HG03521 (cell line): Measurements from ENCODE around the gene THADA.

Source experiments
- ATAC-seq: cut with Tn5 transposase; IDR thresholded peaks from one replicate; pipeline ENCODE4 v1.9.1; 2021; ENCODE audit warnings: mild to moderate bottlenecking, moderate library complexity; ENCODE audit not compliant: unreplicated experiment

The THADA gene

GRCh38 chr2:43262239-43262638 lies 333.6 kb downstream of the THADA start:
- ATAC-seq, result no peak

- ATAC-seq, result no peak
Measured at GRCh38 chr2:43259512-43259911, 336.3 kb downstream of the THADA start.

DNA sequence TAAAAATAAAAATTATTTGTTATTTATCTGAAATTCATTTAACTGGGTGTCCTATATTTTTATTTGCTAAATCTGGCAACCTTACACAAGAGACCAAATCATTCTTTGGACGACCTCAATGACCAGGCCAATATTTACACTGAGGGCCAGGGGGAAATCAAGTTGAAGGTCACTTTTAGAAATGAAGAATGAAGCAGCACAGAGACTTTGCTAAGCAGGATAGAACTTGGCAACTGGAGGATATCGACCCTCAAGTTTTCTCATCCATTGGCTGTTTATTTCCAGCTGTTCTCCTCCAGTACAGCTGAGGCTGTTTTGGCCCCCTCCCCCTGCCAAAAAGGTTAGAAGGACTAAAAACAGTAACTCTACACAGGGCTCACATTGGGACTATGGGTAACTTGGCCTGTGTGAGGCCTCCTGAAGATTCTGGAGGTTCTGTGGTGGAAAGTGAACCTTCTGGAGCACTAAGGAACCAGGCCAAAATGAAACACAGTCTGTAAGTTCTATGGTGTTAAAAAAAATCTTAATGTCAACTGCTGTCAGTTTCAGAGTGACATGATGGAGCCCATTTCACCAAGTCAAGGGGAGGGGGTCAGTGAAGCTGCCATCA lies 337.2 kb downstream of the THADA start:
- ATAC-seq, result no peak

- no peak for ATAC-seq
Measured at GRCh38 chr2:43255296-43255910, 340.4 kb downstream of the THADA start.

- ATAC-seq, result no peak
Measured at GRCh38 chr2:43254331-43254730, 341.5 kb downstream of the THADA start.

GRCh38 chr2:43251171-43251731 lies 344.6 kb downstream of the THADA start:
- no peak for ATAC-seq

DNA sequence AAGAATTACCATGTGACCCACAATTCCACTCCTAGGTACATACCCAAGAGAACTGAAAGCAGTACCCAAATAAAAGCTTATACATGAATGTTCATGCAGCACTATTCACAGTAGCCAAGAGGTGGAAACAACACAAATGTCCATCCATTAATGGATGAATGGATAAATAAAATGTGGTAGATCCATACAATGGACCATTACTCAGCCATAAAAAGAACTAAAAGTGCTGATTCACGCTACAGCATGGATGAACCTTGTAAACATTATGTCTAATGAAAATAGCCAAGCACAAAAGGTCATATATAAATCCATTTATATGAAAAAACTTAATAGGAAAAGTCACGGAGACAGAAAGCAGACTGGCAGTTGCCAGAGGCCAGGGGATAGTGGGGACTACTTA lies 345.8 kb downstream of the THADA start:
- ATAC-seq, result no peak

GRCh38 chr2:43248621-43249020 lies 347.2 kb downstream of the THADA start:
- no peak for ATAC-seq

- no peak for ATAC-seq
Measured at GRCh38 chr2:43246641-43247040, 349.2 kb downstream of the THADA start.

GRCh38 chr2:43241558-43241957 lies 354.3 kb downstream of the THADA start:
- ATAC-seq, result no peak

GRCh38 chr2:43240766-43241150 lies 355.1 kb downstream of the THADA start:
- ATAC-seq, result no peak

DNA sequence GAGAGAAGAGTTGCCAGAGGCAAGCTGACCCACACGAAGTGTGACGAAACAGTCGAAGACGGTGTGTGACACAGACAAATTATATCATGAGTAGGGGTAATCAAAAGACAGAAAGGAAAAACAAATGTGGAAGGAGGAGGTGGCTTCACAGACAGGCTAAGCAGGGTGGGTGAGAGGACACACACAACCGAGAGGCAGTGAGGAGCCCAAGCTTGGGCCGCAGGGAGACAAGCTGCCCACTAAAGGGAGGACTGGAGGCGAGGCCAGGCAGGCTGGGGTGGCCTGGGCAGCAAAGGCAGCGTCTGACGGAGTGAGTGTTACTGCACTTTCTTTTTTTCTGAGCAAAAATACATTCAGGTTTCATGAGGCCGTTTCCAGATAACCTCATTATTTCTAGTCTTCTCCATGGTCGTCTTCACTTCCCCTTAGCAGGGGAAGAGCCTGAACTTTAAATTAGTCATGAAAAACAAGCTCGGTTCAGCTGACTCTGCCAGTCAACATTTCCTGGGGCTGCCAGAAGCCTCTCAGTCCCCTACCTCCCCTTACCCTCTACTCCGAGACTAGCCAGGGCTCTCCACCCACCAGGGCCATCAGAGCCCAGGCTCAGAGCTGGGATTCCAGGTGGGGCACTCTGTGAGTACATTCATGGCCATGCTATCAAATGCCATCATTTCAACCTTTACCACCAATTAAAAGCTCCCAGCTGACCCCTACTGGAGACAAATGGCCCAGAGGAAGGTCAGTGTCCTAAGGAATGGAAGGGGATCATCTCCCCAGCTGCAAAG lies 355.7 kb downstream of the THADA start:
- ATAC-seq, result no peak

DNA sequence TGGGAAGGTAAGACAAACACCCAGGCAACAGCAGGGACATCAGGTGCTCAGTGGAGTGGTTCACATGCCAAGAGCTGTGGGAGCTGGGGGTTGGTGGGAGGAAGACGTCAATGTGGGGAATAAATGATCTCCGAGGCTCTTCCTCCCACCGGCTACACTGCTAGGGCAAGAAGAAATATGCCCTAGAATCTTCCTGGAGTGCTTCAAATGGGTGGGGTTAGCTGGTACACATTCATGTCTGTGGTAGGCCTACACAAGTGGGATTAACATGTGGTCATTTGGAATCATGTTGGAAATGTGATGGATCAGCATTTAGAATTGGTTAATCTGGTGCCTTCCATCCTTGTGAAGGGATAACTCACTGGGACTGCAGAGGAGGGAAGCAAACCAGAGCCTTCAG lies 357.0 kb downstream of the THADA start:
- no peak for ATAC-seq

DNA sequence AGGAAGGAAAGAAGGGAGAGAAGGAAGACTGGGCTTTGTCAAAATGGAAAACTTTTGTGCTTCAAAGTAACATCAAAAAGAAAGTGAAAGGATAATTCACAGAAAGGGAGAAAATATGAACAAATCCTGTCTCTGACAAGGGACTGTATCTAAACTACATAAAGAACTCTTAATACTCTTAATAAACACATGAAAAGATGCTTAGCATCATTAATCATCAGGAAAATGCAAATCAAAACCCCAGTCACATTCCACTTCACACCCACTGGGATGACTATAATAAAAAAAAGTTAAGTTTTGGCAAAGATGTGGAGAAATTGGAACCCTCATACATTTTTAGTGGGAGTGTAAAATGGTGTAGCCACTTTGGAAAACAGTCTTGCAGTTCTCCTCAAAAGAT lies 357.7 kb downstream of the THADA start:
- ATAC-seq, result no peak

DNA sequence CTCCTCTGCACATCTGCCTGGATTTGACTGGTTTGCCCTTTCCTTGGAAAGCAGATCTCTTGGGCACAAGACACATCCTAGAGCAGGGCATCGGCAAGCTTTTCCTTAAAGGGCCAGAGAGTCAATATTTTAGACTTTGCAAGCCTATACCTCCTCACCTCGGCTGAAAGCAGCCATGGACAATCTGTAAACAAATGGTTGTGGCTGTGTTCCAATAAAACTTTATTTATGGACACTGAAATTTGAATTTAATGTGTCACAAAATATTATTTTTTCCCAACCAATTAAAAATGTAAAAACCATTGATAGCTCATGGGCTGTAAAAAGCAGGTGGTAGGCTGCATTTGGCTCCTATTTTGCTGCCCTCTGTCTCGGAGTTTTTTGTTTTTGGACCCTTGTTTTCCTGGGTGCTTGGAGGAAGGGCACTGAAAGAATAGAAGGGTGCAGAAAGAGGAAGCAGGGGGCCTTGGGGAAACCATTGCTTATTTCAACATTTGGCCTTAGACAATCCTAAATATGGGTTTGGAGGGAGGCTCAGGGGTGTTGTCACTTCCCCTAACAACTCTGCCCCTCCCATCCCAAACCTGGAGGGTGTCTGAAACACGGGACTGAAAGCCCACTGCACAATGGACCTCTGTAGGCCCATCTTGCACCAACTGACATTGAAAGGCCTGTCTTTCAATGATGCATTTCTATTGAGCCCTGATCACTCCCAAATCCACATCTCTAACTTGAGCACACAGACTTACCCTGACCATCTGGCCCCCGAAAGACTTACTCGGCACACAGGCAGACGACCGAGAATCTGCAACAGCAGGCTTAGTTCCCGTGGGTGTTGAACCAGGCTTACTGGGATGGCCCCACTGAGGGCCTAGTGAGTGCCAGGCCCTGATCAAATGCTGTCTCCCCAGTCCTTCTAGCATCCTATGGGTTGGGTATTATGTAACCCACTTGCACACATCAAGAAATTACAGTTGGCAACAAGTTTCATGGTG lies 362.3 kb downstream of the THADA start:
- ATAC-seq, result no peak

DNA sequence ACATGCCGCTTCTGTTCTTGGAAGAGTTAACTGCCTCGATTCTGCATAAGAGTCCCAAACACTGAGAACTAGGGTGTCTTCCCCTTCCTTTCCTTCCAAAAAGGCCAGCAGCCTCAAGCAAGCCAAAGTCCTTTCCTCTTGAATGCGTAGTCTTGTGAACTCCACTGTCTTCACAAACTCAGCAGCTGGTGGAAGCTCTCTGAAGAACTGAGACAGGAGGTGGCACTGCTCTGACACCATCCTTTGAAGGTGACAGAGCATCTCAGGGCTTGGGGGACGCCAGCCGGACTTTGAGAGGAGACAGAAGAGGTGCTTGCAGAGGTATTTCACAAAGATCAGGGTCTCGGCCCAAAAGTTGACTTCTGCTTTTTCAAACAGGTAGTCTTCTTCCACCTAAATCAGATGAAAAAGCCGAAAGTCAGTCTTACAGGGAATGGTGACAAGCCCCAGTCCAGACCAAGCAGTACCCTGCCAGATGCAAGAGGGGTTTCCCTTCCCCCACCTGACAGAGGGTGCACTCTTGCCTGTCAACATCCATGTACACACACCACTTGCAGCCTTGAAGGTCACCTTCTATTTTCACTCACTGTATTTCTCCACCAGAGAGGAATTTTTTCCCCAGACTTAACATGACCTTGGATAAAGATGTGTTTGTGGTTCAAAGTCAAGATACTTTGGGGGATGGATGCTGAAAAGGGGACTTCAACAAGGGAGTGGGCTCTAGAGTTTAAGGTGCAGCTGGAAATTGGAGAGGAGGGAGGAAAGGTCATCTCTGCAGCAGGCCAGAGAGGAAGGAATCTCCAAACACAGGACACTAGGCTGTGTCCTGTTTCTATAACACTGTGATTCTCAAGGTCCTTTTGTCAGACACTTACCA lies 364.6 kb downstream of the THADA start:
- ATAC-seq, result no peak

GRCh38 chr2:43230351-43230885 lies 365.4 kb downstream of the THADA start:
- no peak for ATAC-seq

DNA sequence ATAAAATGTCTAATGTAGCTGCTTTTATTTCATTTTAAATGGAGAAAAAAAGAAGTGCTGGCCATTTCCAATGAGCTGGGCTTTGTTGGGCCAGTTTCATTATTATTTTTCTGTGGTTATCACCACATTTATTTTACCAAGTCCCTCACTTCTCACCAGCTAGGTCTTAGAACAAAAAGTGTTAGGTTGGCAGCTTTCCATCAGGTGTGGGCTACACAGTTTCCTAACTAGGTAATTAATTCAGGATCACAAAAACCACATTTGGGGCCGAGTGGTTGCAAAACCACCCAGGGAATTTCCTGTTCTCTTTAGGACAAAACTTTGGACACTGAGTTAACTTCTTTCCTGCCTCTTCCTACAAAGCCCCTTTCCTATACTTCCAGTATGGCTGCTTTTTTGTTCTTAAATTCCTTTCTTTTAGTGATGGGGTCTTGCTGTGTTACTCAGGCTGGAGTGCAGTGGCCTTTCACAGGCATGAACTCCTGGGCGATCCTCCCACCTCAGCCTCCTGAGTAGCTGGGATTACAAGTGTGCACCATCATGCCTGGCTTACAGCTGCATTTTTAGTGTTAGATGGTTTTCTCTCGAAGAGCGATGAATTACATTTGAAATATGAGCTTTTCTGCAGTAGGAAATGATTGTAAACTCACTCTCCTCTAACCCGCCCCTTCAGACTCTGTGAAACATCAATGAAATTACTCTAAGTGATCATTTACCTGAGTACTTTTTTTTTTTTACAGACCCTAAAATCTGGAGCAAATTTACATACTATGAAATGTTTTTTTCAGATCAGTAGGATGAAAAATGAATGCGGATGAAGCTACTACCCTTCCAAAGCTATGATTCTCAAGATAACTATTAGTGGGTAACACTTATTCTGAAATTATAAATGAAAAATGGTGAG lies 366.8 kb downstream of the THADA start:
- no peak for ATAC-seq
